NCI-H226 (cell line): ENCODE measurements around the gene GFRA4.

ENCODE experiments used
- DNase-seq: peaks from one replicate; pipeline ENCODE4 v3.0.0-alpha.2; 2015

GFRA4 gene

GRCh38 chr20:3663031-3663701, at the start of gene GFRA4:
TSS of gene GFRA4 (minus strand) at chr20:3663399. CDS start at chr20:3663399, 0 bp downstream.
- DNase-seq: no peak

GRCh38 chr20:3712279-3712873, 49.2 kb upstream of the GFRA4 start, which contains the start of gene SIGLEC1:
TSS of gene SIGLEC1 (minus strand) at chr20:3712600. CDS start at chr20:3707128, 5,472 bp downstream.
- no peak for DNase-seq

GRCh38 chr20:3711484-3711941, 48.3 kb upstream of the GFRA4 start:
- no peak for DNase-seq

- DNase-seq: no peak
Observed at GRCh38 chr20:3710703-3711483, 47.7 kb upstream of the GFRA4 start.

GRCh38 chr20:3710011-3710466, 46.8 kb upstream of the GFRA4 start:
- no peak for DNase-seq

- DNase-seq: no peak
Observed at GRCh38 chr20:3707508-3707899, 44.3 kb upstream of the GFRA4 start.

GRCh38 chr20:3706774-3707507, 43.7 kb upstream of the GFRA4 start:
- DNase-seq: no peak

- no peak for DNase-seq
Observed at GRCh38 chr20:3705970-3706739, 43.0 kb upstream of the GFRA4 start.

GRCh38 chr20:3705491-3705969, 42.3 kb upstream of the GFRA4 start:
- no peak for DNase-seq

- no peak for DNase-seq
Observed at GRCh38 chr20:3704087-3704486, 40.9 kb upstream of the GFRA4 start.

GRCh38 chr20:3702611-3703391, 39.6 kb upstream of the GFRA4 start:
- DNase-seq: no peak

GRCh38 chr20:3701061-3701998, 38.1 kb upstream of the GFRA4 start:
- no peak for DNase-seq

GRCh38 chr20:3699037-3699436, 35.8 kb upstream of the GFRA4 start:
- no peak for DNase-seq

- no peak for DNase-seq
Observed at GRCh38 chr20:3698591-3699001, 35.4 kb upstream of the GFRA4 start.

- no peak for DNase-seq
Observed at GRCh38 chr20:3697588-3698305, 34.5 kb upstream of the GFRA4 start.

GRCh38 chr20:3696745-3697587, 33.8 kb upstream of the GFRA4 start:
- no peak for DNase-seq

- no peak for DNase-seq
Observed at GRCh38 chr20:3696200-3696599, 33.0 kb upstream of the GFRA4 start.

GRCh38 chr20:3694864-3695263, 31.7 kb upstream of the GFRA4 start:
- no peak for DNase-seq
